ENCODE measurements around the gene AKR1C2.
"Not testable (repeated sequence)": the region's sequence is repeated elsewhere in the genome, so short reads cannot be mapped to it uniquely, and the experiment has no call there.

The AKR1C2 gene

DNA sequence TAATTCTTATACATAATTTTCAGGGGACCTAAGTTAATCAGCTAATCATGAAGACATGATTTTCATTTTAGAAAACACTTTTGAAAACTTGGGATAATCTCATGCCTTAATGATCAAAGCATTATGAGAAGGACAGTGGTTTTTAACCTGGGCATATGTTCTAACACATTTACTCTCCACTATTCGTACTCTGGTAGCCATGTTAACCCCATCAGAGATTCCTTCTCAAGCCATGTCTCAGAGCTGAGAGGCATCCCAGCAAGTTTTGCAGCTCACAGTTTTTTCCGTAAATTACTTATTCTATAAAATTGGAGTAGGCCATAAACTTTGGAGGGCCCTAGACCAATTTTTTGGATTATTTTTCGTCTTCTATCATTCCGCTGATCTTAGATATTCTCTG, 24.8 kb downstream of the AKR1C2 start:
- H3K27ac Mint-ChIP-seq = no peak overlapping the region
- TF ChIP-seq, protein P1, sequence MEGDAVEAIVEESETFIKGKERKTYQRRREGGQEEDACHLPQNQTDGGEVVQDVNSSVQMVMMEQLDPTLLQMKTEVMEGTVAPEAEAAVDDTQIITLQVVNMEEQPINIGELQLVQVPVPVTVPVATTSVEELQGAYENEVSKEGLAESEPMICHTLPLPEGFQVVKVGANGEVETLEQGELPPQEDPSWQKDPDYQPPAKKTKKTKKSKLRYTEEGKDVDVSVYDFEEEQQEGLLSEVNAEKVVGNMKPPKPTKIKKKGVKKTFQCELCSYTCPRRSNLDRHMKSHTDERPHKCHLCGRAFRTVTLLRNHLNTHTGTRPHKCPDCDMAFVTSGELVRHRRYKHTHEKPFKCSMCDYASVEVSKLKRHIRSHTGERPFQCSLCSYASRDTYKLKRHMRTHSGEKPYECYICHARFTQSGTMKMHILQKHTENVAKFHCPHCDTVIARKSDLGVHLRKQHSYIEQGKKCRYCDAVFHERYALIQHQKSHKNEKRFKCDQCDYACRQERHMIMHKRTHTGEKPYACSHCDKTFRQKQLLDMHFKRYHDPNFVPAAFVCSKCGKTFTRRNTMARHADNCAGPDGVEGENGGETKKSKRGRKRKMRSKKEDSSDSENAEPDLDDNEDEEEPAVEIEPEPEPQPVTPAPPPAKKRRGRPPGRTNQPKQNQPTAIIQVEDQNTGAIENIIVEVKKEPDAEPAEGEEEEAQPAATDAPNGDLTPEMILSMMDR (IDR thresholded peaks at IDR 0.05; ENCODE audit: unreplicated experiment in 3 of 3) = no peak
- H3K9me3 Mint-ChIP-seq = peaks cover 2% of the 10 kb centered on the region
- no peaks in the 10 kb centered on the region for H3K27me3 Mint-ChIP-seq (ENCODE audit: low read depth)
- no peaks in the 10 kb centered on the region for H3K4me1 Mint-ChIP-seq
- H3K36me3 Mint-ChIP-seq (ENCODE audit: low read depth) = peaks cover 13% of the 10 kb centered on the region
- H3K4me3 Mint-ChIP-seq = no peak overlapping the region

DNA sequence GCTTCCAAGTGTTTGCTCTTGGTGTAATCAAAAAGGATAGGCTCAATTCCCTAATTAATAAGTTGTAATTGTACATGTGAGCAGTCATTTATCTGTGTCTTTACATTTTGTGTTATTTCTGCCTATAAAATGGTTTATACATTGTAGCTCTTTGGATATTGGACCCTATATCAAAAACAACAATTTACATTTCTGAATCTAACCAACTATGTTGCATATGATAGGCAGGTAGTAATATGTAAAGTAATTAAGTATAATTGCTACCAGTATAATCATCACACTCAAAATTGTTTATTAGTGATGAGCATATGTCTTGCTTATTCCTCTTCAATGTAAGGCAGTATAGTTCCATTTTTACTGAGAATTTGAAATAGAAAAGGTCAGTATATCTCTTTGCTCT, 26.6 kb downstream of the AKR1C2 start:
- H3K4me3 Mint-ChIP-seq = no peak overlapping the region

DNA sequence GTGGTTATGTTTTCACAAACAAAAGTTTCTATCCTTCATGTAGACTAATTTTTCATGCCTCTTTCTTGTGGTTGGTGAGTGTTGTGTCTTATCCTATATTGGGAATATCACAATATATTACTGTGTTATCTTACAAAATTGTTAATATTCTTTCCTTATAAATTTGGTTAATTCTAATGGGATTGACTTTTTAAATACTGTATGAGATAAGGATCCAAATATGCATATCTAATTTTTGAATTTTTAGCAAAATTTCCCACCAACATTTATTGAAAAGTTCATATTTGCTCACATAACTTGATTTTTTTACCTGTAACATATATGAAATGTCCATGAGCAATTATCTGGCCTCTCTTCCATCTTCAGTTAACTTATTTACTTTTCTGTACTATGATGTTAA, 29.3 kb downstream of the AKR1C2 start:
- H3K27ac Mint-ChIP-seq; H3K27me3 Mint-ChIP-seq (ENCODE audit: low read depth); H3K9me3 Mint-ChIP-seq; H3K4me1 Mint-ChIP-seq; H3K4me3 Mint-ChIP-seq; H3K36me3 Mint-ChIP-seq (ENCODE audit: low read depth): not testable (repeated sequence)

More for the DNA sequence above, 26.6 kb downstream of the AKR1C2 start:
- no peaks in the 10 kb centered on the region for H3K4me1 Mint-ChIP-seq
- TF ChIP-seq, protein P1 (IDR thresholded peaks at IDR 0.05; ENCODE audit: unreplicated experiment in 3 of 3) = no peak
- H3K9me3 Mint-ChIP-seq = peaks cover 2% of the 10 kb centered on the region
- no peaks in the 10 kb centered on the region for H3K27me3 Mint-ChIP-seq (ENCODE audit: low read depth)
- peaks cover 12% of the 10 kb centered on the region for H3K36me3 Mint-ChIP-seq (ENCODE audit: low read depth)
- no peak overlapping the region for H3K27ac Mint-ChIP-seq

DNA sequence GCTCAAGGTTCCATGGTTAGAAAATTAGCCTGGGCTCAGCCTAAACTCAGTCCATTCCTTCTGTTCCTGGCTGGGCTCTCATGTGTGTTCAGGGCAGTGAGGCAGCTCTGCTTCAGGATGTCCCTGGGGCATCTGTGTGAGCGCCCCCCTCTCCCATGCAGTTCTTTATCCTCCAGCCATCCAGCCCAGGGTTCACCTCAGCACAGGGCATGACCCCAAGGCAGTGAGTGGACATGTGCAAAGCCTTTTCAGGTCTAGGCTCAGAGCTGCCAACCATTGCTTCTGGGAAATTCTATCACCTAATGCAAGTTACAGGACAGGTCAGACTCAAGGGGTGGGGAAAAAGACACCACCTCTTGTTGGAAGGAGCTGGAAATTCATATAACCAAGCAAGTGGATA, 30.4 kb downstream of the AKR1C2 start:
- H3K4me3 Mint-ChIP-seq = not testable (repeated sequence)

DNA sequence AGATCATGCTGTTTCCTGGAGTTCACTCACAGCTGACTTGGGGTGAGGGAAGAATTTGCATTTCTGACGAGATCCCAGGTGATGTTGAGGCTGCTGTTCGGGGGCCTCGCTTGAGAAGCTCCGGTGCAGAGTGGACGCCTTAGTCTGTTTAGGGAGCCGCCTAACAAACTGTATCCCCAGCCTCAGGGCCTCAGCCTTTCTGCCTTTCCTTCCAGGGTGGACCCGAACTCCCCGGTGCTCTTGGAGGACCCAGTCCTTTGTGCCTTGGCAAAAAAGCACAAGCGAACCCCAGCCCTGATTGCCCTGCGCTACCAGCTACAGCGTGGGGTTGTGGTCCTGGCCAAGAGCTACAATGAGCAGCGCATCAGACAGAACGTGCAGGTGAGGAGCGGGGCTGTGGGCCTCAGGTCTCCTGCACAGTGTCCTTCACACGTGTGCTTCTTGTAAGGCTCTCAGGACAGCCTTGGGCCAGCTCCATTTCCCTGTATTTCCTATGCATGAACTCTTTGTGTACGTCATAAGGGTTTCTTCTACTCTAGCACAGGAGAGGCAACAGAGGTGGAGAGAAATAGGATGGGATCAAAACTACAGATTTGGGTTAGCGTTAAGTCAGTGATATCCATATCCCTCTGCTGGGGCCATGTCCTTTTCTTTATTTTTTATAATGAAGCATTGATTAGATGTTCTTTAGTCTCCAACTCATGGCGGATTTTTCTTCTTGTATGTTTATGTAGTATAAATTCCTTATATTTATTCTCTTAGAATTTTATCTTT, 31.1 kb downstream of the AKR1C2 start:
- peaks cover 14% of the 10 kb centered on the region for H3K36me3 Mint-ChIP-seq (ENCODE audit: low read depth)
- not testable (repeated sequence) for H3K27ac Mint-ChIP-seq; H3K27me3 Mint-ChIP-seq (ENCODE audit: low read depth); H3K9me3 Mint-ChIP-seq; H3K4me3 Mint-ChIP-seq; H3K4me1 Mint-ChIP-seq

More for the DNA sequence above, 30.4 kb downstream of the AKR1C2 start:
- not testable (repeated sequence) for H3K27me3 Mint-ChIP-seq (ENCODE audit: low read depth); H3K9me3 Mint-ChIP-seq; H3K4me1 Mint-ChIP-seq; H3K27ac Mint-ChIP-seq
- H3K36me3 Mint-ChIP-seq (ENCODE audit: low read depth) = peaks cover 14% of the 10 kb centered on the region

DNA sequence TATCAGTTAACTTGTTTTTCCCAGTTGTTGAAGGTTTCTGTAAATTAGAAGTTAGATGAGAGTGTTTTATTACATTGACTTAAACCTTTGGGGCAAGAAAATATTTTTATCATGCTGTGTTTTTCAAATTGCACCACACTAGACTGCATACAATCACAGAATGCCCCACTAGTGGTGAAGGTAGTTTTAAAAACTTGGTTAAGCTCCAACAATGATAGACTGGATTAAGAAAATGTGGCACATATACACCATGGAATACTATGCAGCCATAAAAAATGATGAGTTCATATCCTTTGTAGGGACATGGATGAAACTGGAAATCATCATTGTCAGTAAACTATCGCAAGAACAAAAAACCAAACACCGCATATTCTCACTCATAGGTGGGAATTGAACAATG, 33.3 kb downstream of the AKR1C2 start:
- H3K4me1 Mint-ChIP-seq; H3K9me3 Mint-ChIP-seq; H3K36me3 Mint-ChIP-seq (ENCODE audit: low read depth); H3K4me3 Mint-ChIP-seq; H3K27me3 Mint-ChIP-seq (ENCODE audit: low read depth); H3K27ac Mint-ChIP-seq: not testable (repeated sequence)

DNA sequence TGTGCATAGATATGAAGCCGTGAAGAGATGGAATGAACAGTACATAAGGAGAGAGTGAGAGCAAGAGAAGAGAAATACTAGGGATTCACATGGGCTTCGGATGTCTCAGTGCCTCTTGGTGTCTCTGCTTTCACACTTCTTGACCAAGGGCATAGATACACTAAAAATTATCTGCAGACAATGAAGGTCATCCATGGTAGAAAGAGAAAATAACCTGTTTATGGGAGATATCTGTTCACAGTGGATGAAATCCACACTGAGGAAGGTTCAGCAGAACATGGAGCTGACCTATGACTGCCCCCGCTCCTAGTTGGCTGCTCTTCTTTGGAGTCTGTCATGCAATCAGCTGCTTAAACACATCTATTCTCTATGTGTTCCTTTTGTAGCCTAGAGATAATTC, 34.4 kb downstream of the AKR1C2 start:
- not testable (repeated sequence) for H3K36me3 Mint-ChIP-seq (ENCODE audit: low read depth); H3K4me1 Mint-ChIP-seq; H3K4me3 Mint-ChIP-seq; H3K27ac Mint-ChIP-seq; H3K27me3 Mint-ChIP-seq (ENCODE audit: low read depth); H3K9me3 Mint-ChIP-seq

DNA sequence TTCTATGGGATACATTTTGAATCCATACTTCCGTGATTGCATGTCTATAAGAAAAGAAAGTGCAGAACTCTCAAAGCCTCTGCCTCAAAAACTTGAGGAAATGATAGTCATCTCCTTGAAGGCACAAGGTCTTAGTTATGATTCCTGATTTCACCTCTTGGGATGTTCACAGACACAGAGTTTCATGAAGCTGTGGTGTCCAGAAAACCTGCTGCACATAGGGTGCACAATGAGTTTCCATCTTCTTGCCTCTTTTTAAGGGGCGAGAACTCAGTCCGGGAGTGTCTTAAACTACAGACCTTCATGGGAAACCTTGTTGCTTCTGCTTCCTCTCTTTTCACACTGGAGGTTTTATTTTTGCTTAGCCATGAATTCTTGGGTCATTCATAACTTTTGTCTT, 36.5 kb downstream of the AKR1C2 start:
- H3K36me3 Mint-ChIP-seq (ENCODE audit: low read depth); H3K27ac Mint-ChIP-seq; H3K9me3 Mint-ChIP-seq; H3K4me3 Mint-ChIP-seq; H3K27me3 Mint-ChIP-seq (ENCODE audit: low read depth); H3K4me1 Mint-ChIP-seq: not testable (repeated sequence)

DNA sequence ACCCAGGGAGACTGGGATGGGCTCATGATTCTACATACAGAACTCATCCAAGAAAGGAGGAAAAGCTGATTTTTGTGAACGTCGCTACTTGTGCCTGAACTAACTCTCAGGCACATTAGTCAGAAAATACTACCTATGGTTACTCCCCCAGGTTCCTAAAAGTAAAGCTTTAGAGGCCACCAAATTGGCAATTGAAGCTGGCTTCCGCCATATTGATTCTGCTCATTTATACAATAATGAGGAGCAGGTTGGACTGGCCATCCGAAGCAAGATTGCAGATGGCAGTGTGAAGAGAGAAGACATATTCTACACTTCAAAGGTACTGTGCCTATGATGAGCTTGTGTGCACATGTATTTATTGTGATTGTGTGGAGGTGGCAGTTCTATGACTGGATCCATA, 37.9 kb downstream of the AKR1C2 start:
- H3K27ac Mint-ChIP-seq; H3K36me3 Mint-ChIP-seq (ENCODE audit: low read depth); H3K27me3 Mint-ChIP-seq (ENCODE audit: low read depth); H3K4me1 Mint-ChIP-seq; H3K4me3 Mint-ChIP-seq; H3K9me3 Mint-ChIP-seq: not testable (repeated sequence)

DNA sequence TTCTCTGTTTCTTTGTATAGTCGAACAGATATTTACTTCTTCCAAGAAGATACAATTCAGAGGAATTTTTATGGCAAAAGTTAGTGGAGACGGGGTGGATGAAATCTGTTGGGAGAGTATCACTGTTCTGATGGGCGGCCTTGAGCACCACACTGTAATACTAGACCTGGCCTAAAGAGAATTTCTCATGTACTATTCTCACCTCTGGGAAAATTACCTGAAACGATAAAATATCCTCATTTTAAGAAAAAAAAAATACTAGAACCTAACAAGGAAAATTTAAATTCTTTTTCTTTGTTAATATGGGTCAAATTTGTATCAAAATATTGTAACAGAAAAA, 39.9 kb downstream of the AKR1C2 start:
- peak overlapping the region in 1 of 3 experiments; percentile 34 for H3K4me3 Mint-ChIP-seq
- H3K36me3 Mint-ChIP-seq (ENCODE audit: low read depth); H3K27ac Mint-ChIP-seq; H3K27me3 Mint-ChIP-seq (ENCODE audit: low read depth); H3K4me1 Mint-ChIP-seq; H3K9me3 Mint-ChIP-seq: not testable (repeated sequence)

DNA sequence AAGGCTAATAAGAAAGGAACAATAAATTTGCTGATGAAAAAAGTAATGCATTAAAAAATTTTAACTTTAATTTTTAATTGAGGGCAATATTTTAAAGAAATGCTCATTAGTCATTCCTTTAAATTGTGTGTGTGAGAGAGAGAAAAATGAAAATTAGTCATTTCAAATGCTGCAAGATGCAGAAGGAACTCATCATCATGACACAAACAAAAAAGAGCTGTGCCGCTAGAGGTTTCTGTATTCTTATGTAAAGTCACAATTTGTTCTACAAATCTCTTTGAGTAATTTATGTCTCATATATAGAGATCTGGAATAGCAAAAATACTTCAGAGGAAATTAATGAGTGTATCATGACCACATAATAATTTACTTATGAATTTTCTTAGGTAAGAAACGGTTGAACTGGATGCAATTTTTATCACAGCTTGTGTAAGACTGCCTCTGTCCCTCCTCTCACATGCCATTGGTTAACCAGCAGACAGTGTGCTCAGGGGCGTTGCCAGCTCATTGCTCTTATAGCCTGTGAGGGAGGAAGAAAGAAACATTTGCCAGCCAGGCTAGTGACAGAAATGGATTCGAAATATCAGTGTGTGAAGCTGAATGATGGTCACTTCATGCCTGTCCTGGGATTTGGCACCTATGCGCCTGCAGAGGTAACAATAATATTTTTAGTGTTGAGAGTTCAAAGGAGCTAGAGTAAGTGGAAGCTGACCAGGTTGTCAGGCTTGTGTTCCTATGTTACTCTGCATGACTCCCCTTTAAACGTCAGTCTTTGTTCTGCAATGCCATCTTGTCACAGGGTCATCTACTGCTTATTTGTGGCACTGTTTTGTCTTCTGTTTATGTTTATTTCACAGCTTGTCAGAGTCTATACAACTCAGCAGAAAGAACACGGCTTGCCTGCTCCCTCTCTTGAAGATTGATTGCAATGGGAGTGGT, 40.5 kb downstream of the AKR1C2 start, which contains the start of gene AKR1C1:
Gene AKR1C1 (plus strand): TSS at position 540 of the 939 bp plus-strand sequence. CDS start 30 bp downstream, at position 570.
- not testable (repeated sequence) for H3K4me1 Mint-ChIP-seq; H3K36me3 Mint-ChIP-seq (ENCODE audit: low read depth)
- peak within 1 kb of the TSS; percentile 64 to 83 (median 75) for H3K4me3 Mint-ChIP-seq

DNA sequence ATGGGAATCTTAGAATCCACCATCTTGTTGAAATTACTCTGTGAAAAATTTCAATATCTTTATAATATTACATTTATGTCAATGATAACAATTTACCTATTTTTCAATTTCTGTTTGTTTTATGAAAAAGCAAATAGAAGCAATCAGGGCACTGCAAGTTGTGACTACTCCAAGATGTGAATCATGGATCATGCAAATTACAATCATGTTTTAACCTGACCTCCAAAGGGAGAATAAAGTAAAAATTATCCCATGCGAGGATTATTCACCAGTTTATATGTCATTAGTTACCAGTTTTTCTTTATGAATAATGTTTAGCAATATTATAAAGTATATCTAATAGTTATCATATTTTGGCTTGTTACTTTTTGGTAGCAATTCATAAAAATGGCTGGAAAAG, 41.3 kb downstream of the AKR1C2 start:
- not testable (repeated sequence) for H3K4me3 Mint-ChIP-seq; H3K27ac Mint-ChIP-seq; H3K27me3 Mint-ChIP-seq (ENCODE audit: low read depth); H3K4me1 Mint-ChIP-seq; H3K36me3 Mint-ChIP-seq (ENCODE audit: low read depth); H3K9me3 Mint-ChIP-seq

More for the DNA sequence above, 40.5 kb downstream of the AKR1C2 start, which contains the start of gene AKR1C1:
- not testable (repeated sequence) for H3K27me3 Mint-ChIP-seq (ENCODE audit: low read depth); H3K9me3 Mint-ChIP-seq; H3K27ac Mint-ChIP-seq

DNA sequence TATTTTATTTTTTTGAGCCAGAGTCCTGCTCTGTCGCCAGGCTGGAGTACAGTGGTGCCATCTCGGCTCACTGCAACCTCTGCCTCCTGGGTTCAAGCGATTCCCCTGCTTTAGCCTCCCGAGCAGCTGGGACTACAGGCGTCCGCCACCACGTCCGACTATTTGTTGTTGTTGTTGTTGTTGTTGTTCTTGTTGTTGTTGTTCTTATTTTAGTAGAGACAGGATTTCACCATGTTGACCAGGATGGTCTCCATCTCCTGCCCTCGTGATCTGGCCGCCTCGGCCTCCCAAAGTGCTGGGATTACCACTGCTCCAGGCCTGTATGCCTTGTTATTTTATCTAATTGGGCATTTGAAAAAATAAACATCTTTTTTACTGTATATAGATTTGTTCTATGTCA, 42.1 kb downstream of the AKR1C2 start:
- H3K4me1 Mint-ChIP-seq; H3K36me3 Mint-ChIP-seq (ENCODE audit: low read depth); H3K4me3 Mint-ChIP-seq; H3K9me3 Mint-ChIP-seq; H3K27ac Mint-ChIP-seq; H3K27me3 Mint-ChIP-seq (ENCODE audit: low read depth): not testable (repeated sequence)

Measured in nephron (organoid).